Hypothalamus (tissue), 51 donors: ENCODE measurements around the gene TSPY1.
"Not testable (repeated sequence)": the region's sequence is repeated elsewhere in the genome, so short reads cannot be mapped to it uniquely, and the experiment has no call there.

ENCODE experiments used
- DNase-seq, 51 donors: peaks; one replicate each; lab custom pipeline; 2025; lab: John Stamatoyannopoulos, UW

Gene TSPY1, protein sequence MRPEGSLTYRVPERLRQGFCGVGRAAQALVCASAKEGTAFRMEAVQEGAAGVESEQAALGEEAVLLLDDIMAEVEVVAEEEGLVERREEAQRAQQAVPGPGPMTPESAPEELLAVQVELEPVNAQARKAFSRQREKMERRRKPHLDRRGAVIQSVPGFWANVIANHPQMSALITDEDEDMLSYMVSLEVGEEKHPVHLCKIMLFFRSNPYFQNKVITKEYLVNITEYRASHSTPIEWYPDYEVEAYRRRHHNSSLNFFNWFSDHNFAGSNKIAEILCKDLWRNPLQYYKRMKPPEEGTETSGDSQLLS

DNA sequence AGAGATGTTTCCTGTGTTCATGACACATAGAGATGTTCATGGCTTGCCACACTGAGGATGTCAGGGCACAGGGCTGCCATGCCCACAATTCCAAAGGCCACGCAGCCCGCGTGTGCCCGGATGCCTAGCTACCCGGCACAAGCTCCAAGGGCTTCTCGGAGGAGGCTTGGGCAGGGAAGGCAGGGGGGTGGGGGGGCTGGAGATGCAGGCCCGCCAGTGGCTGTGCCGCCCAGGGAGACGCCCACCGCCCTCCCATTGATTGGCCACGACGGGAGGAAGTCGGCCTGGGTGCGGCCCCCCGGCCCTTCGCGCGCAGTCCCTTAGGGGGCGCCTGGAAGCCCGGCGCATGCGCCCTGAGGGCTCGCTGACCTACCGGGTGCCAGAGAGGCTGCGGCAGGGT lies at the start of gene TSPY1:
Gene TSPY1, plus strand, starts transcription at position 301 of the 400 bp plus-strand sequence. Its CDS starts 46 bp downstream, at position 347.
- not testable (repeated sequence) for DNase-seq

DNA sequence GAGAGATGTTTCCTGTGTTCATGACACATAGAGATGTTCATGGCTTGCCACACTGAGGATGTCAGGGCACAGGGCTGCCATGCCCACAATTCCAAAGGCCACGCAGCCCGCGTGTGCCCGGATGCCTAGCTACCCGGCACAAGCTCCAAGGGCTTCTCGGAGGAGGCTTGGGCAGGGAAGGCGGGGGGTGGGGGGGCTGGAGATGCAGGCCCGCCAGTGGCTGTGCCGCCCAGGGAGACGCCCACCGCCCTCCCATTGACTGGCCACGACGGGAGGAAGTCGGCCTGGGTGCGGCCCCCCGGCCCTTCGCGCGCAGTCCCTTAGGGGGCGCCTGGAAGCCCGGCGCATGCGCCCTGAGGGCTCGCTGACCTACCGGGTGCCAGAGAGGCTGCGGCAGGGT lies 20.2 kb downstream of the TSPY1 start, which contains the start of gene TSPY9:
Gene TSPY9, plus strand, starts transcription at position 301 of the 400 bp plus-strand sequence. Its CDS starts 46 bp downstream, at position 347.
- DNase-seq = not testable (repeated sequence)

DNA sequence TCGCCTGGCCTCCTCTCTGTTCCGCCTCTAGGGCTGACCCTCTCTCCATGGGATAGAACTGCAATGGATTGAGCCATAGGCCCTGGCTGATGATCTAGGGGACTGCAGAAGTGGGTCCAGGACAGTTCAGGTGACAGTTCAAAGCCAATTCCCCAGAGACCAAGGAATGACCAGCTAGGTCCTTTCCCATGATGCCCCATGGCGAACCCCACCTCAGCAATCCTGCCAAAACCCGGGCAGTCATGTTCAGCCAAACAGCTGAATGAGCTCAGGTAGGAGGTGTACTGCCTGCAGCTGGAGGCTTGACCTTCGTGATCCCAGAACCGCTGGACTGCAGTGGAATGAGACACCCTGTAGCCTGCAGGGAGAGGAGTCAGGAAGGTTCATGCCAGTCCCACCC lies 37.6 kb downstream of the TSPY1 start:
- not testable (repeated sequence) for DNase-seq

DNA sequence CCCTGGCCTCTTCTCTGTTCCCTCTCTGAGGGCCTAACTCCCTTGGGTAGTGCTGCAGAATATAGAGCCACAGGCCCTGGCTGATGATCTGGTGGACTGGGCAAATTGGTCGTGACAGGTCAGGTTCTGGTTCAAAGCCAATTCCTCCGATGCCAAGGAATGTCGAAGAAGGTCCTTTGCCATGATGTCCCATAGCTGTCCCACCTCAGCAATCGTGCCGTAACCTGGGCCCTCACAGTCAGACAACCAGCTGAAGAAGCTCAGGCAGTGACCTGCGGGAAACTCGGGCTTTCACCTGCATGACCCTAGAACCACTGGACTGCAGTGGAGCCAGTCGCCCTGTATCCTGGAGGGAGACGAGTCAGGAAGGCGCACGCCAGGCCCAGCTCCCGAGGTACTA lies 49.5 kb downstream of the TSPY1 start:
- DNase-seq = peak in 2 of 51 donors; percentile 0
